Neural progenitor cell (in vitro differentiated cells): ENCODE data around the gene CCDC7.

ENCODE experiments used
- EZH2 ChIP-seq: fragments of 200-600 bp; sonication (generic); IDR thresholded peaks from 2 replicates; pipeline ENCODE4 v1.6.1; 2017; ENCODE audit warnings: antibody characterized with exemption, mild to moderate bottlenecking, moderate library complexity
- EZH2phosphoT487 ChIP-seq: fragments of 200-600 bp; sonication (generic); IDR thresholded peaks from 2 replicates; pipeline ENCODE4 v1.6.1; 2017; ENCODE audit warnings: antibody characterized with exemption
- TF ChIP-seq, protein P1 (sequence below): fragments of 200-600 bp; sonication (generic); IDR thresholded peaks from 2 replicates; pipeline ENCODE4 v1.5.1; 2017; ENCODE audit warnings: antibody characterized with exemption, mild to moderate bottlenecking

DNA sequence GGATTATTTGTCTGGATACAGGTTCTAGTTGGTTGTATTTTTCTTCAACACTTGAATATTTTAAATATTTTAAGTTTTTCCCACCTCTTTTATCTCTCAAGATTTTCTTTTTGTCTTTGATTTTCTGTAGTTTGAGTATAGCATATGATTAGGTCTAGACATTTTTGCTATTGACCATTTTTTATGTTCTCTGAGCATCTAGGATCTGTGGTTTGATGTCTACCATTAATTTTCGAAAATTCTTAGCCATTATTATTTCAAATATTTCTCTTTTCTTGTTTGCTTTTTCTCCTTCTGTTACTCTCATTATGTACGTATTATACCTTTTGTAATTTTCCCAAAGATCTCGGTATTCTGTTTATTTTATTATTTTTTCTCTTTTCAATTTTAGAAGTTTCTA, 293.0 kb downstream of the CCDC7 start:
- TF ChIP-seq, protein P1, sequence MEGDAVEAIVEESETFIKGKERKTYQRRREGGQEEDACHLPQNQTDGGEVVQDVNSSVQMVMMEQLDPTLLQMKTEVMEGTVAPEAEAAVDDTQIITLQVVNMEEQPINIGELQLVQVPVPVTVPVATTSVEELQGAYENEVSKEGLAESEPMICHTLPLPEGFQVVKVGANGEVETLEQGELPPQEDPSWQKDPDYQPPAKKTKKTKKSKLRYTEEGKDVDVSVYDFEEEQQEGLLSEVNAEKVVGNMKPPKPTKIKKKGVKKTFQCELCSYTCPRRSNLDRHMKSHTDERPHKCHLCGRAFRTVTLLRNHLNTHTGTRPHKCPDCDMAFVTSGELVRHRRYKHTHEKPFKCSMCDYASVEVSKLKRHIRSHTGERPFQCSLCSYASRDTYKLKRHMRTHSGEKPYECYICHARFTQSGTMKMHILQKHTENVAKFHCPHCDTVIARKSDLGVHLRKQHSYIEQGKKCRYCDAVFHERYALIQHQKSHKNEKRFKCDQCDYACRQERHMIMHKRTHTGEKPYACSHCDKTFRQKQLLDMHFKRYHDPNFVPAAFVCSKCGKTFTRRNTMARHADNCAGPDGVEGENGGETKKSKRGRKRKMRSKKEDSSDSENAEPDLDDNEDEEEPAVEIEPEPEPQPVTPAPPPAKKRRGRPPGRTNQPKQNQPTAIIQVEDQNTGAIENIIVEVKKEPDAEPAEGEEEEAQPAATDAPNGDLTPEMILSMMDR: no peak
- TF ChIP-seq EZH2phosphoT487 (no peak), EZH2 (no peak)
